H9 (cell line): ENCODE results near the gene MRPL2. TPM values are rescaled to one million over a fixed set of nuclear protein-coding genes. Genes with fewer than 3 reads are reported as not detected.

Experiments used
- DNase-seq: peaks from one replicate; pipeline ENCODE4 v3.0.0-alpha.2; 2017
- H2AFZ ChIP-seq: one replicate; pipeline ENCODE4 v1.6.1; 2013; ENCODE audit warnings: mild to moderate bottlenecking, low read length, control low read depth, moderate library complexity
- H2AK5ac ChIP-seq: 2 replicates; pipeline ENCODE4 v1.6.1; 2013; ENCODE audit warnings: low read length, control low read depth, mixed read lengths; ENCODE audit not compliant: insufficient read length
- H2BK120ac ChIP-seq: one replicate; pipeline ENCODE4 v1.6.1; 2013; ENCODE audit warnings: low read depth, mild to moderate bottlenecking, low read length, control low read depth, inconsistent platforms; ENCODE audit not compliant: poor library complexity, severe bottlenecking
- H2BK12ac ChIP-seq: 2 replicates; pipeline ENCODE4 v1.6.1; 2013; ENCODE audit warnings: low read length, control low read depth, mixed read lengths, low read depth; ENCODE audit not compliant: insufficient read length
- H2BK15ac ChIP-seq: 2 replicates; pipeline ENCODE4 v1.6.1; 2013; ENCODE audit warnings: low read depth, low read length, control low read depth
- H2BK20ac ChIP-seq: one replicate; pipeline ENCODE4 v1.6.1; 2013; ENCODE audit warnings: low read depth, mild to moderate bottlenecking, low read length, control low read depth, inconsistent platforms; ENCODE audit not compliant: poor library complexity, severe bottlenecking
- H2BK5ac ChIP-seq: 2 replicates; pipeline ENCODE4 v1.6.1; 2013; ENCODE audit warnings: low read length, control low read depth, mixed read lengths; ENCODE audit not compliant: insufficient read length
- H3K14ac ChIP-seq: 2 replicates; pipeline ENCODE4 v1.6.1; 2013; ENCODE audit warnings: low read length, control low read depth; ENCODE audit not compliant: insufficient read depth
- H3K18ac ChIP-seq: 2 replicates; pipeline ENCODE4 v1.6.1; 2013; ENCODE audit warnings: low read depth, mild to moderate bottlenecking, mixed read lengths, low read length, control low read depth; ENCODE audit not compliant: insufficient read length
- H3K23ac ChIP-seq: 2 replicates; pipeline ENCODE4 v1.6.1; 2013; ENCODE audit warnings: low read length, control low read depth, mixed read lengths, low read depth; ENCODE audit not compliant: insufficient read length
- H3K23me2 ChIP-seq: 2 replicates; pipeline ENCODE4 v1.6.1; 2013; ENCODE audit warnings: low read depth, mild to moderate bottlenecking, mixed read lengths, low read length, control low read depth; ENCODE audit not compliant: insufficient read length, poor library complexity, severe bottlenecking
- H3K27ac ChIP-seq: 2 replicates; pipeline ENCODE4 v1.5.1; 2013; ENCODE audit warnings: low read length, control low read depth, mixed read lengths, low read depth; ENCODE audit not compliant: insufficient read length
- H3K27me3 ChIP-seq: 2 replicates; pipeline ENCODE4 v1.6.1; 2013; ENCODE audit warnings: low read length, control low read depth, inconsistent platforms; ENCODE audit not compliant: insufficient read depth
- H3K4ac ChIP-seq: 2 replicates; pipeline ENCODE4 v1.6.1; 2013; ENCODE audit warnings: low read depth, mild to moderate bottlenecking, control low read depth, inconsistent platforms, low read length, moderate library complexity
- H3K4me1 ChIP-seq: 2 replicates; pipeline ENCODE4 v1.6.1; 2013; ENCODE audit warnings: low read length, control low read depth, inconsistent platforms; ENCODE audit not compliant: insufficient read depth
- H3K4me2 ChIP-seq: 2 replicates; pipeline ENCODE4 v1.6.1; 2013; ENCODE audit warnings: low read length, control low read depth, mixed read lengths; ENCODE audit not compliant: insufficient read length, insufficient read depth
- H3K56ac ChIP-seq: 2 replicates; pipeline ENCODE4 v1.6.1; 2013; ENCODE audit warnings: low read depth, mild to moderate bottlenecking, mixed read lengths, low read length, control low read depth; ENCODE audit not compliant: insufficient read length
- H3K79me1 ChIP-seq: 2 replicates; pipeline ENCODE4 v1.6.1; 2013; ENCODE audit warnings: low read depth, mild to moderate bottlenecking, moderate library complexity, low read length, control low read depth, inconsistent platforms; ENCODE audit not compliant: insufficient read depth, poor library complexity, severe bottlenecking
- H3K79me2 ChIP-seq: 2 replicates; pipeline ENCODE4 v1.6.1; 2013; ENCODE audit warnings: low read length, control low read depth, inconsistent platforms; ENCODE audit not compliant: insufficient read depth
- H3K9ac ChIP-seq: 2 replicates; pipeline ENCODE4 v1.6.1; 2013; ENCODE audit warnings: low read length, control low read depth, mixed read lengths; ENCODE audit not compliant: insufficient read length; ENCODE audit errors: extremely low read depth
- H3K9me3 ChIP-seq: one replicate; pipeline ENCODE4 v1.6.1; 2013; ENCODE audit warnings: low read depth, low read length, inconsistent platforms; ENCODE audit not compliant: control insufficient read depth
- H3T11ph ChIP-seq: one replicate; pipeline ENCODE4 v1.6.1; 2013; ENCODE audit warnings: mild to moderate bottlenecking, low read length, control low read depth, inconsistent platforms
- H4K20me1 ChIP-seq: one replicate; pipeline ENCODE4 v1.6.1; 2013; ENCODE audit not compliant: control insufficient read depth, insufficient read length, insufficient read depth
- H4K5ac ChIP-seq: 2 replicates; pipeline ENCODE4 v1.6.1; 2013; ENCODE audit warnings: low read depth, mild to moderate bottlenecking, mixed read lengths, low read length, control low read depth; ENCODE audit not compliant: insufficient read length
- H4K8ac ChIP-seq: replicated peaks from 2 replicates; pipeline ENCODE4 v1.6.1; 2013; ENCODE audit warnings: low read length, control low read depth, mixed read lengths, low read depth; ENCODE audit not compliant: insufficient read length
- H4K91ac ChIP-seq: 2 replicates; pipeline ENCODE4 v1.6.1; 2013; ENCODE audit warnings: low read depth, mild to moderate bottlenecking, moderate library complexity, mixed read lengths, low read length, control low read depth; ENCODE audit not compliant: insufficient read length
- H3K27ac Mint-ChIP-seq, 3 experiments: 2 replicates in 2 of 3; 3 replicates in 1 of 3; pipeline ENCODE4 v1.8.0; 2020 to 2021; ENCODE audit warnings: mixed read lengths in 3 of 3, mild to moderate bottlenecking in 1 of 3, moderate library complexity in 1 of 3
- H3K27me3 Mint-ChIP-seq: 2 replicates; pipeline ENCODE4 v1.8.0; 2021; ENCODE audit warnings: low read depth, mild to moderate bottlenecking, moderate library complexity, mixed read lengths
- H3K36me3 Mint-ChIP-seq, 3 experiments: 2 replicates in 2 of 3; 3 replicates in 1 of 3; pipeline ENCODE4 v1.8.0; 2020 to 2021; ENCODE audit warnings: low read depth in 3 of 3, mixed read lengths in 3 of 3; ENCODE audit not compliant: insufficient read depth in 1 of 3
- H3K4me1 Mint-ChIP-seq, 2 experiments: 2 replicates each; pipeline ENCODE4 v1.8.0; 2020; ENCODE audit warnings: mixed read lengths in 2 of 2
- H3K4me3 Mint-ChIP-seq, 2 experiments: 2 replicates in 1 of 2; 3 replicates in 1 of 2; pipeline ENCODE4 v1.8.0; 2020 to 2021; ENCODE audit warnings: mild to moderate bottlenecking in 2 of 2, mixed read lengths in 2 of 2, moderate library complexity in 1 of 2
- H3K9me3 Mint-ChIP-seq, 2 experiments: 2 replicates in 1 of 2; 3 replicates in 1 of 2; pipeline ENCODE4 v1.8.0; 2020; ENCODE audit warnings: mild to moderate bottlenecking in 2 of 2, mixed read lengths in 2 of 2, moderate library complexity in 1 of 2
- WGBS: extraction: QIAGEN DNeasy Blood & Tissue Kit; methylation state at CpG from one replicate; pipeline ENCODE4 v1.1.7; 2013; ENCODE audit warnings: missing lambda C conversion rate, low lambda C conversion rate, mixed read lengths; ENCODE audit not compliant: insufficient read length; ENCODE audit errors: extremely low coverage; 5-methylcytosine and 5-hydroxymethylcytosine counted together
- total RNA-seq: library from RNA; stranded (reverse); gene quantifications from 2 replicates; pipeline ENCODE4 v1.2.1, GENCODE V29; 2021
- TF ChIP-seq, protein P1 (sequence below): fragments of 200-600 bp; sonication (generic); conservative IDR thresholded peaks from 3 replicates; pipeline ENCODE4 v1.8.0; 2021; ENCODE audit warnings: antibody characterized with exemption, mild to moderate bottlenecking

Gene MRPL2
- total RNA-seq, 1 experiment from 2014 or later, result 74.4 TPM

DNA sequence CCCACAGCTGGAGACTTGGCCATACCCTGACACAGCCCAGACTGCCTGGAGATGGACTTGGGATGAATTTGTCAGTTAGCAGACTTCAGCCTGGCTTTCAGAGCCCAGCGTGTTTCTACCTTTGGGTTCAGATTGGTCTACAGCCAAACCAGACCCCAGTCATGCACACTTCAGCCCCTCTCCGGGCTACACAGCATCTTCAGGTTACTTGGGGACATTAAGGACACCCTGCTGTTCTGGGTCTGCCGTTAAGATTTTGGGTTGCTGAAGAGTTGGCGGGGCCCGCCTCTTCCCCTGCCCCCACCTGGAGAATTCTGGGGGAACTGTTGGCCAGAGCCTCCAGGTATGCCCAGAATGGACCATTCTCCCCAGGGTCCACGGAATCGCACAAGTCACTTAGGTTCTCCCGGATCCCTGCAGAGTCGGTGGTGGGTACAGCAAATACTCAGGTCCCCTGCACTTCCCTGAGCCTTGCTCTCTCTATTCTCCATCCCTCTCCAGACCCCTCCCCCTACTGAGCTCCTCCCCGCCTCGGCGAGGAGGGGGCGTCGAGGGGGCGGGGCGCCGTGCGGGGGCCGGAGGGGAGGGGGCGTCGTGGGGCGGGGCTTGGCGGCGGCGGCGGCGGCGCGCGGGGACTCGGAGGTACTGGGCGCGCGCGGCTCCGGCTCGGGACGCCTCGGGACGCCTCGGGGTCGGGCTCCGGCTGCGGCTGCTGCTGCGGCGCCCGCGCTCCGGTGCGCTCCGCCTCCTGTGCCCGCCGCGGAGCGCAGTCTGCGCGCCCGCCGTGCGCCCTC is 16.6 kb upstream of the MRPL2 start, which contains the start of gene PTK7:
Gene PTK7, plus strand, starts transcription at position 645 of the 794 bp plus-strand sequence. CDS start 175 bp downstream, outside the sequence.
- no peak within 1 kb of the TSS; the same call in none of the 2 replicates for H3K4ac ChIP-seq
- H3K27me3 ChIP-seq, result no peaks in the 10 kb centered on the region
- H2AK5ac ChIP-seq, result no peak within 1 kb of the TSS
- TF ChIP-seq, protein P1, sequence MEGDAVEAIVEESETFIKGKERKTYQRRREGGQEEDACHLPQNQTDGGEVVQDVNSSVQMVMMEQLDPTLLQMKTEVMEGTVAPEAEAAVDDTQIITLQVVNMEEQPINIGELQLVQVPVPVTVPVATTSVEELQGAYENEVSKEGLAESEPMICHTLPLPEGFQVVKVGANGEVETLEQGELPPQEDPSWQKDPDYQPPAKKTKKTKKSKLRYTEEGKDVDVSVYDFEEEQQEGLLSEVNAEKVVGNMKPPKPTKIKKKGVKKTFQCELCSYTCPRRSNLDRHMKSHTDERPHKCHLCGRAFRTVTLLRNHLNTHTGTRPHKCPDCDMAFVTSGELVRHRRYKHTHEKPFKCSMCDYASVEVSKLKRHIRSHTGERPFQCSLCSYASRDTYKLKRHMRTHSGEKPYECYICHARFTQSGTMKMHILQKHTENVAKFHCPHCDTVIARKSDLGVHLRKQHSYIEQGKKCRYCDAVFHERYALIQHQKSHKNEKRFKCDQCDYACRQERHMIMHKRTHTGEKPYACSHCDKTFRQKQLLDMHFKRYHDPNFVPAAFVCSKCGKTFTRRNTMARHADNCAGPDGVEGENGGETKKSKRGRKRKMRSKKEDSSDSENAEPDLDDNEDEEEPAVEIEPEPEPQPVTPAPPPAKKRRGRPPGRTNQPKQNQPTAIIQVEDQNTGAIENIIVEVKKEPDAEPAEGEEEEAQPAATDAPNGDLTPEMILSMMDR, result no peak
- H4K8ac ChIP-seq, result no peak within 1 kb of the TSS
- H3K9ac ChIP-seq, result peak within 1 kb of the TSS; percentile 76
- H2BK12ac ChIP-seq, result no peak within 1 kb of the TSS
- no peak within 1 kb of the TSS for H4K91ac ChIP-seq
- no peak within 1 kb of the TSS for H4K5ac ChIP-seq
- peak; percentile 87 for DNase-seq
- Mint-ChIP-seq H3K4me3 (peak within 1 kb of the TSS; percentile 85 to 90), H3K27ac (peak within 1 kb of the TSS in 2 of 3 experiments; percentile 85 to 90; a peak in 5 of 7 replicates), H3K27me3 (no peaks in the 10 kb centered on the region), H3K36me3 (peaks cover 9 to 29% (median 21%) of the 10 kb centered on the region in 3 experiments), H3K9me3 (no peaks in the 10 kb centered on the region), H3K4me1 (peaks cover 29 to 56% of the 10 kb centered on the region in 2 experiments)
- peak within 1 kb of the TSS; percentile 72 for H3K4me2 ChIP-seq
- H3K79me1 ChIP-seq, result peaks cover 8% of the 10 kb centered on the region
- H2AFZ ChIP-seq, result no peak within 1 kb of the TSS
- H2BK5ac ChIP-seq, result no peak within 1 kb of the TSS
- no peak within 1 kb of the TSS for H2BK120ac ChIP-seq
- no CpG with 5 or more reads among the region's 60 CpGs for WGBS
- no peaks in the 10 kb centered on the region for H3K9me3 ChIP-seq
- H3K4me1 ChIP-seq, result peaks cover 13% of the 10 kb centered on the region
- H2BK20ac ChIP-seq, result no peak within 1 kb of the TSS
- peaks cover 10% of the 10 kb centered on the region for H3K23me2 ChIP-seq
- peaks cover 17% of the 10 kb centered on the region; the same call in 1 of the 2 replicates for H3K79me2 ChIP-seq
- no peaks in the 10 kb centered on the region for H4K20me1 ChIP-seq
- no peak within 1 kb of the TSS for H2BK15ac ChIP-seq
- H3K56ac ChIP-seq, result no peak within 1 kb of the TSS
- no peak within 1 kb of the TSS for H3K27ac ChIP-seq
- H3K14ac ChIP-seq, result peak within 1 kb of the TSS; percentile 94
- H3K23ac ChIP-seq, result no peak within 1 kb of the TSS
- H3K18ac ChIP-seq, result peak within 1 kb of the TSS; percentile 61
- no peak within 1 kb of the TSS for H3T11ph ChIP-seq
